A673 (cell line): ENCODE measurements around the gene PLEKHA6. TPM values are rescaled to one million over a fixed set of nuclear protein-coding genes. Genes with fewer than 3 reads are reported as not detected.

ENCODE experiments used
- BruUV-seq: library from RNA; stranded (reverse); fragments of 400-500 nt; replicated peaks from 2 replicates; lab custom pipeline; 2021; lab: Mats Ljungman, UMichigan
- CTCF ChIA-PET: fragments of 300-600 bp; sonication (Branson Sonifier 250); formaldehyde crosslinking; loops from one replicate; lab custom pipeline; 2022; ENCODE audit warnings: antibody characterized with exemption; lab: Charles Lee
- POLR2A ChIA-PET: fragments of 300-600 bp; sonication (Branson Sonifier 250); formaldehyde crosslinking; loops from one replicate; lab custom pipeline; 2022; ENCODE audit warnings: antibody characterized with exemption; ENCODE audit not compliant: low non-redundant PET; lab: Charles Lee
- DNase-seq: peaks from one replicate; pipeline ENCODE4 v3.0.0-alpha.2; 2015; ENCODE audit warnings: low spot score
- H3K27ac ChIP-seq: fragments of 200-600 bp; sonication (generic); 2 replicates; pipeline ENCODE4 v1.5.1; 2016; ENCODE audit warnings: mixed run types, low read depth, mild to moderate bottlenecking, mixed read lengths, antibody characterized with exemption, low read length; ENCODE audit not compliant: poor library complexity, severe bottlenecking
- H3K27me3 ChIP-seq: fragments of 200-600 bp; sonication (generic); replicated peaks from 2 replicates; pipeline ENCODE4 v1.6.1; 2017; ENCODE audit warnings: mixed run types, low read depth, mild to moderate bottlenecking, mixed read lengths, antibody characterized with exemption, low read length; ENCODE audit not compliant: insufficient read depth, poor library complexity
- H3K36me3 ChIP-seq: fragments of 200-600 bp; sonication (generic); 2 replicates; pipeline ENCODE4 v1.6.1; 2016; ENCODE audit warnings: mixed run types, mild to moderate bottlenecking, mixed read lengths, antibody characterized with exemption, low read length; ENCODE audit not compliant: insufficient read depth, poor library complexity, severe bottlenecking
- H3K4me1 ChIP-seq: fragments of 200-600 bp; sonication (generic); 2 replicates; pipeline ENCODE4 v1.6.1; 2017; ENCODE audit warnings: mixed run types, mild to moderate bottlenecking, mixed read lengths, antibody characterized with exemption, low read length; ENCODE audit not compliant: insufficient read depth, poor library complexity, severe bottlenecking
- H3K4me3 ChIP-seq: fragments of 200-600 bp; sonication (generic); 2 replicates; pipeline ENCODE4 v1.5.1; 2016; ENCODE audit warnings: low read depth, mixed run types, mild to moderate bottlenecking, mixed read lengths, low read length; ENCODE audit not compliant: poor library complexity, severe bottlenecking
- H3K9me3 ChIP-seq: fragments of 200-600 bp; sonication (generic); 2 replicates; pipeline ENCODE4 v1.6.1; 2016; ENCODE audit warnings: mixed run types, low read depth, mild to moderate bottlenecking, mixed read lengths, antibody characterized with exemption, low read length; ENCODE audit not compliant: poor library complexity, severe bottlenecking
- CTCF ChIP-seq: fragments of 300-800, 200-600 bp; sonication (generic); conservative IDR thresholded peaks from 2 replicates; pipeline ENCODE4 v1.5.1; 2017; ENCODE audit warnings: low read depth, mild to moderate bottlenecking, antibody characterized with exemption, low read length, moderate library complexity, mixed read lengths
- EZH2 ChIP-seq: fragments of 200-600 bp; sonication (generic); IDR thresholded peaks from 2 replicates; pipeline ENCODE4 v1.6.1; 2017; ENCODE audit warnings: borderline replicate concordance, low read depth, mild to moderate bottlenecking, mixed read lengths, antibody characterized with exemption, low read length; ENCODE audit not compliant: poor library complexity, severe bottlenecking
- intact Hi-C: fragments of 100-400 bp; cut with micrococcal nuclease; formaldehyde crosslinking; loops from one replicate; pipeline ENCODE4 v1.10.0; 2022; ENCODE audit not compliant: unreplicated experiment
- total RNA-seq: library from RNA; stranded (reverse); gene quantifications from 2 replicates; pipeline ENCODE4 v1.2.3, GENCODE V29; 2021

PLEKHA6 gene
- total RNA-seq, 1 experiment from 2014 or later: 0.58 TPM

- CTCF ChIA-PET: interaction anchor here (0.5 to 2.8 kb wide), 12 partner anchors 19 to 492 kb away, joined by 3 to 15 read pairs (median 4); partner anchors contain the start of gene GOLT1A
Observed at GRCh38 chr1:204363335-204364114, 3.8 kb upstream of the PLEKHA6 start.

GRCh38 chr1:204362984-204363334, 3.2 kb upstream of the PLEKHA6 start:
- H3K27ac ChIP-seq: no peak overlapping the region
- H3K4me1 ChIP-seq: peaks cover 7% of the 10 kb centered on the region
- H3K4me3 ChIP-seq: peak overlapping the region; percentile 38
- BruUV-seq: no TSS peak
- H3K36me3 ChIP-seq: no peaks in the 10 kb centered on the region
- CTCF ChIA-PET: interaction anchor here (0.6 to 2.8 kb wide), 11 partner anchors 20 to 492 kb away, joined by 3 to 15 read pairs (median 4); partner anchors contain the start of gene GOLT1A
- DNase-seq: no peak
- no peaks in the 10 kb centered on the region for H3K9me3 ChIP-seq
- intact Hi-C loops: loop anchor here (1.0 to 5.0 kb wide), 3 partner anchors 106 to 201 kb away; no protein-coding TSS in a partner anchor
- H3K27me3 ChIP-seq: no peaks in the 10 kb centered on the region
- POLR2A ChIA-PET: no interaction called here
- no peak for TF ChIP-seq EZH2
- TF ChIP-seq CTCF: no peak

More at GRCh38 chr1:204363335-204364114, 3.8 kb upstream of the PLEKHA6 start:
- intact Hi-C loops: loop anchor here (1.0 to 5.0 kb wide), 3 partner anchors 106 to 201 kb away; no protein-coding TSS in a partner anchor
- no peak for TF ChIP-seq EZH2
- peak; percentile 98 for TF ChIP-seq CTCF
- Histone ChIP-seq H3K36me3 (no peaks in the 10 kb centered on the region), H3K27me3 (no peaks in the 10 kb centered on the region), H3K4me1 (peaks cover 7% of the 10 kb centered on the region), H3K4me3 (peak overlapping the region; percentile 38), H3K27ac (no peak overlapping the region), H3K9me3 (no peaks in the 10 kb centered on the region)
- BruUV-seq: no TSS peak
- peak; percentile 83 for DNase-seq
- POLR2A ChIA-PET: no interaction called here

- Histone ChIP-seq H3K27me3 (no peaks in the 10 kb centered on the region), H3K9me3 (no peaks in the 10 kb centered on the region), H3K4me1 (peaks cover 7% of the 10 kb centered on the region), H3K36me3 (no peaks in the 10 kb centered on the region), H3K27ac (no peak overlapping the region), H3K4me3 (no peak overlapping the region)
- no peak for DNase-seq
- no peak for TF ChIP-seq EZH2
- TF ChIP-seq CTCF: no peak
- CTCF ChIA-PET: interaction anchor here (2.6 to 2.8 kb wide), 2 partner anchors 103 to 198 kb away, joined by 12 to 15 read pairs; no protein-coding TSS in a partner anchor
- intact Hi-C loops: loop anchor here (5.0 kb wide), 1 partner anchor 104 kb away; no protein-coding TSS in a partner anchor
- no TSS peak for BruUV-seq
- POLR2A ChIA-PET: no interaction called here
Observed at GRCh38 chr1:204361781-204362180, 2.1 kb upstream of the PLEKHA6 start.
